T-helper 1 cell treated with Interleukin-12 subunit alpha and Interleukin-12 subunit beta and Interleukin-4 antibody, amounts not matched to agents 30 ng/mL and 1 ng/mL, for 36 hours (primary cell): Measurements from ENCODE around the gene DMD. TPM values are rescaled to one million over a fixed set of nuclear protein-coding genes. Genes with fewer than 3 reads are reported as not detected.

Experiments used
- intact Hi-C: fragments of 100-400 bp; cut with micrococcal nuclease; formaldehyde crosslinking; loops from one replicate; pipeline ENCODE4 v1.15.1; 2024
- total RNA-seq: library from RNA; stranded (reverse); gene quantifications from 2 replicates; pipeline ENCODE4 v1.2.3, GENCODE V29; 2022

Gene DMD
- total RNA-seq, 1 donor from 2014 or later: 18.1 TPM

GRCh38 chrX:31258166-31258565 is 1953.2 kb downstream of the DMD start:
- intact Hi-C loops: no loop called here

GRCh38 chrX:31255310-31256033 is 1955.9 kb downstream of the DMD start:
- intact Hi-C loops: no loop called here

GRCh38 chrX:31252133-31252532 is 1959.2 kb downstream of the DMD start:
- intact Hi-C loops: no loop called here

GRCh38 chrX:31251336-31251735 is 1960.0 kb downstream of the DMD start:
- intact Hi-C loops: no loop called here

- intact Hi-C loops: no loop called here
Observed at GRCh38 chrX:31245714-31246113, 1965.6 kb downstream of the DMD start.

GRCh38 chrX:31243804-31244203 is 1967.5 kb downstream of the DMD start:
- intact Hi-C loops: no loop called here

- intact Hi-C loops: no loop called here
Observed at GRCh38 chrX:31240982-31241381, 1970.4 kb downstream of the DMD start.

GRCh38 chrX:31237189-31237588 is 1974.2 kb downstream of the DMD start:
- intact Hi-C loops: no loop called here

GRCh38 chrX:31236231-31236630 is 1975.1 kb downstream of the DMD start:
- intact Hi-C loops: no loop called here

- intact Hi-C loops: no loop called here
Observed at GRCh38 chrX:31233941-31234496, 1977.3 kb downstream of the DMD start.

GRCh38 chrX:31232506-31232905 is 1978.8 kb downstream of the DMD start:
- intact Hi-C loops: no loop called here

GRCh38 chrX:31228909-31229308 is 1982.4 kb downstream of the DMD start:
- intact Hi-C loops: no loop called here

- intact Hi-C loops: no loop called here
Observed at GRCh38 chrX:31228415-31228832, 1982.9 kb downstream of the DMD start.

- intact Hi-C loops: no loop called here
Observed at GRCh38 chrX:31227250-31227649, 1984.1 kb downstream of the DMD start.

GRCh38 chrX:31225819-31226218 is 1985.5 kb downstream of the DMD start:
- intact Hi-C loops: no loop called here

- intact Hi-C loops: no loop called here
Observed at GRCh38 chrX:31224381-31225012, 1986.9 kb downstream of the DMD start.

GRCh38 chrX:31223817-31224216 is 1987.5 kb downstream of the DMD start:
- intact Hi-C loops: no loop called here

- intact Hi-C loops: no loop called here
Observed at GRCh38 chrX:31222946-31223345, 1988.4 kb downstream of the DMD start.

GRCh38 chrX:31219174-31219573 is 1992.2 kb downstream of the DMD start:
- intact Hi-C loops: no loop called here

- intact Hi-C loops: no loop called here
Observed at GRCh38 chrX:31217084-31217483, 1994.3 kb downstream of the DMD start.

GRCh38 chrX:31215277-31215815 is 1996.0 kb downstream of the DMD start:
- intact Hi-C loops: no loop called here

GRCh38 chrX:31213941-31214340 is 1997.4 kb downstream of the DMD start:
- intact Hi-C loops: loop anchor here (1.0 to 5.0 kb wide), 5 partner anchors 53 to 443 kb away; no protein-coding TSS in a partner anchor
